D721Med (cell line): ENCODE measurements around the gene SLC25A39.

ENCODE experiments used
- DNase-seq: peaks from one replicate; pipeline ENCODE4 v3.0.0; 2011; ENCODE audit warnings: low spot score; ENCODE audit not compliant: insufficient read length
- FAIRE-seq: peaks from 2 replicates; lab custom pipeline; 2011; peaks lifted over from hg19 to GRCh38; lab: Jason Lieb, UNC
- CTCF ChIP-seq: IDR thresholded peaks from 2 replicates; pipeline ENCODE4 v1.5.1; 2012; ENCODE audit warnings: mild to moderate bottlenecking, control low read depth; ENCODE audit not compliant: insufficient read depth; ENCODE audit errors: missing control alignments

SLC25A39 gene

GRCh38 chr17:44273607-44274006 is 51.0 kb downstream of the SLC25A39 start:
- FAIRE-seq (no peak), DNase-seq (no peak)
- no peak for TF ChIP-seq CTCF

- TF ChIP-seq CTCF: no peak
- FAIRE-seq: no peak
- no peak for DNase-seq
These were observed 51.7 kb downstream of the SLC25A39 start for GRCh38 chr17:44272954-44273353.

GRCh38 chr17:44272321-44272951 is 52.2 kb downstream of the SLC25A39 start:
- no peak for TF ChIP-seq CTCF
- DNase-seq: peak; percentile 16
- no peak for FAIRE-seq
